SU-DHL-6 (cell line): ENCODE results near the gene SLC5A2.

Experiments used
- EZH2phosphoT487 ChIP-seq: fragments of 200-600 bp; sonication (generic), shearing (Covaris generic); conservative IDR thresholded peaks from 2 replicates; pipeline ENCODE4 v1.6.1; 2018; ENCODE audit warnings: mild to moderate bottlenecking, antibody characterized with exemption, low read length, moderate library complexity, mixed read lengths
- TF ChIP-seq, protein P1 (sequence below): fragments of 200-600 bp; sonication (generic); IDR thresholded peaks from one replicate; pipeline ENCODE4 v1.5.1; 2017; ENCODE audit warnings: antibody characterized with exemption, mild to moderate bottlenecking, low read length, moderate library complexity; ENCODE audit not compliant: insufficient read depth, poor library complexity, severe bottlenecking

GRCh38 chr16:31485571-31485970 is 2.6 kb downstream of the SLC5A2 start:
- TF ChIP-seq, protein P1, sequence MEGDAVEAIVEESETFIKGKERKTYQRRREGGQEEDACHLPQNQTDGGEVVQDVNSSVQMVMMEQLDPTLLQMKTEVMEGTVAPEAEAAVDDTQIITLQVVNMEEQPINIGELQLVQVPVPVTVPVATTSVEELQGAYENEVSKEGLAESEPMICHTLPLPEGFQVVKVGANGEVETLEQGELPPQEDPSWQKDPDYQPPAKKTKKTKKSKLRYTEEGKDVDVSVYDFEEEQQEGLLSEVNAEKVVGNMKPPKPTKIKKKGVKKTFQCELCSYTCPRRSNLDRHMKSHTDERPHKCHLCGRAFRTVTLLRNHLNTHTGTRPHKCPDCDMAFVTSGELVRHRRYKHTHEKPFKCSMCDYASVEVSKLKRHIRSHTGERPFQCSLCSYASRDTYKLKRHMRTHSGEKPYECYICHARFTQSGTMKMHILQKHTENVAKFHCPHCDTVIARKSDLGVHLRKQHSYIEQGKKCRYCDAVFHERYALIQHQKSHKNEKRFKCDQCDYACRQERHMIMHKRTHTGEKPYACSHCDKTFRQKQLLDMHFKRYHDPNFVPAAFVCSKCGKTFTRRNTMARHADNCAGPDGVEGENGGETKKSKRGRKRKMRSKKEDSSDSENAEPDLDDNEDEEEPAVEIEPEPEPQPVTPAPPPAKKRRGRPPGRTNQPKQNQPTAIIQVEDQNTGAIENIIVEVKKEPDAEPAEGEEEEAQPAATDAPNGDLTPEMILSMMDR: no peak
- TF ChIP-seq EZH2phosphoT487: no peak
